ENCODE measurements around the gene TMEM150B. TPM values are rescaled to one million over a fixed set of nuclear protein-coding genes. Genes with fewer than 3 reads are reported as not detected.

TMEM150B gene
- total and polyA plus RNA-seq, 2 of the 13 experiments (the other 11 are each of a cell fraction or from before 2014, with no cell fraction given): 1.3 to 1.8 TPM

DNA sequence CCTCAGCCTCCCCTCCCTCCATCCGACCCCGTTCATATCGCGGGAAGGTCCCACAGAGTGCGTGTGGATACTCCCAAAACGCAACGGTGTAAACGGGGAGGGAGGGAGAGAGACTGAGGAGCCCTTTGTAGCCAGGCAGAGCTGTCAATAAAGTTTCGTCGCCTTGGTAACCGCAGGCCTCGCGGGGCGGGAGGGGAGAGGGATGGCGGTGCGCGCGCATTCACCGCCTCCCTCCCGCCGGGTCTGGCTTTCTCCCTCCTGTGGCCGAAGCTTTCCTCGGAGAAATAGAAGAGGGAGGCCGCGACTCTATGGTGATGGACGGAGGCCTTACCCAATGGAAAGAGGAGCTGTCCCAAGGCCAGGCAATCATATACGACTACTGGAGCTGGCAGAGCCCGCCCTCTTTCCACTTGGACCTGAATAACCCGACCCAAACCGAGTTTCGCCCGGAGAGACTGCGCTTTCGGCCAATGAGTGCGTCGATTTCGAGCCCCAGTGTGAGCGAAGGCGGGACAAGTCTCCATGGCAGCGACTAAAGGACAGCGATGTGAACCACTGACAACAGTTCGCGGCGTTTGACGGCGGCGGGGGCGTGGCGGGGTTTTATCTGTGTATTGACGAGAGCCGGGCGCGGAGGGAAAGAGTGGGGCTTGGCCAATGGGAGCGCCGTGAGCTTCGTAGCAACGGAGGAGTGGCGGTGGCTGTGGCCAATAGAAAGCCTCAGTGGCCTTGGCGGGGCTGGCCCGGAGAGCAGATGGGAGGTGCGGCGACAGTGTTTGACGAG, 14.2 kb upstream of the TMEM150B start, which contains the start of gene KMT5C (continued):
- TF ChIP-seq, protein P1, sequence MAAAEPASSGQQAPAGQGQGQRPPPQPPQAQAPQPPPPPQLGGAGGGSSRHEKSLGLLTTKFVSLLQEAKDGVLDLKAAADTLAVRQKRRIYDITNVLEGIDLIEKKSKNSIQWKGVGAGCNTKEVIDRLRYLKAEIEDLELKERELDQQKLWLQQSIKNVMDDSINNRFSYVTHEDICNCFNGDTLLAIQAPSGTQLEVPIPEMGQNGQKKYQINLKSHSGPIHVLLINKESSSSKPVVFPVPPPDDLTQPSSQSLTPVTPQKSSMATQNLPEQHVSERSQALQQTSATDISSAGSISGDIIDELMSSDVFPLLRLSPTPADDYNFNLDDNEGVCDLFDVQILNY (CRISPR knock-in tag; conservative IDR thresholded peaks at IDR 0.05): peak; percentile 76
- no peak for TF ChIP-seq ZNF776 (CRISPR knock-in tag; IDR thresholded peaks at IDR 0.05)
- TF ChIP-seq U2AF1 (optimal IDR thresholded peaks at IDR 0.05; ENCODE audit: low read depth, low read length): no peak
- TF ChIP-seq, protein P2, sequence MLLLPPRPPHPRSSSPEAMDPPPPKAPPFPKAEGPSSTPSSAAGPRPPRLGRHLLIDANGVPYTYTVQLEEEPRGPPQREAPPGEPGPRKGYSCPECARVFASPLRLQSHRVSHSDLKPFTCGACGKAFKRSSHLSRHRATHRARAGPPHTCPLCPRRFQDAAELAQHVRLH (CRISPR knock-in tag; IDR thresholded peaks at IDR 0.05; ENCODE audit: borderline replicate concordance, low read depth): peak; percentile 26; the same call in 1 of the 2 replicates
- peak; percentile 95 for TF ChIP-seq RFXAP (CRISPR knock-in tag; IDR thresholded peaks at IDR 0.05; ENCODE audit: borderline replicate concordance)
- TF ChIP-seq, protein P3, sequence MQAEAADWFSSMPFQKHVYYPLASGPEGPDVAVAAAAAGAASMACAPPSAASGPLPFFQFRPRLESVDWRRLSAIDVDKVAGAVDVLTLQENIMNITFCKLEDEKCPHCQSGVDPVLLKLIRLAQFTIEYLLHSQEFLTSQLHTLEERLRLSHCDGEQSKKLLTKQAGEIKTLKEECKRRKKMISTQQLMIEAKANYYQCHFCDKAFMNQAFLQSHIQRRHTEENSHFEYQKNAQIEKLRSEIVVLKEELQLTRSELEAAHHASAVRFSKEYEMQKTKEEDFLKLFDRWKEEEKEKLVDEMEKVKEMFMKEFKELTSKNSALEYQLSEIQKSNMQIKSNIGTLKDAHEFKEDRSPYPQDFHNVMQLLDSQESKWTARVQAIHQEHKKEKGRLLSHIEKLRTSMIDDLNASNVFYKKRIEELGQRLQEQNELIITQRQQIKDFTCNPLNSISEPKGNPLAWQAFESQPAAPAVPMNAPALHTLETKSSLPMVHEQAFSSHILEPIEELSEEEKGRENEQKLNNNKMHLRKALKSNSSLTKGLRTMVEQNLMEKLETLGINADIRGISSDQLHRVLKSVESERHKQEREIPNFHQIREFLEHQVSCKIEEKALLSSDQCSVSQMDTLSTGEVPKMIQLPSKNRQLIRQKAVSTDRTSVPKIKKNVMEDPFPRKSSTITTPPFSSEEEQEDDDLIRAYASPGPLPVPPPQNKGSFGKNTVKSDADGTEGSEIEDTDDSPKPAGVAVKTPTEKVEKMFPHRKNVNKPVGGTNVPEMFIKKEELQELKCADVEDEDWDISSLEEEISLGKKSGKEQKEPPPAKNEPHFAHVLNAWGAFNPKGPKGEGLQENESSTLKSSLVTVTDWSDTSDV (CRISPR knock-in tag; IDR thresholded peaks at IDR 0.05): no peak
- TF ChIP-seq, protein P4, sequence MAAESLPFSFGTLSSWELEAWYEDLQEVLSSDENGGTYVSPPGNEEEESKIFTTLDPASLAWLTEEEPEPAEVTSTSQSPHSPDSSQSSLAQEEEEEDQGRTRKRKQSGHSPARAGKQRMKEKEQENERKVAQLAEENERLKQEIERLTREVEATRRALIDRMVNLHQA (CRISPR knock-in tag; IDR thresholded peaks at IDR 0.05): no peak
- TF ChIP-seq, protein P5, sequence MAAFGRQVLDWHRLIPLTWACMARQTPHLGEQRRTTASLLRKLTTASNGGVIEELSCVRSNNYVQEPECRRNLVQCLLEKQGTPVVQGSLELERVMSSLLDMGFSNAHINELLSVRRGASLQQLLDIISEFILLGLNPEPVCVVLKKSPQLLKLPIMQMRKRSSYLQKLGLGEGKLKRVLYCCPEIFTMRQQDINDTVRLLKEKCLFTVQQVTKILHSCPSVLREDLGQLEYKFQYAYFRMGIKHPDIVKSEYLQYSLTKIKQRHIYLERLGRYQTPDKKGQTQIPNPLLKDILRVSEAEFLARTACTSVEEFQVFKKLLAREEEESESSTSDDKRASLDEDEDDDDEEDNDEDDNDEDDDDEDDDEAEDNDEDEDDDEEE (CRISPR knock-in tag; IDR thresholded peaks at IDR 0.05): no peak
- TF ChIP-seq, protein P6, sequence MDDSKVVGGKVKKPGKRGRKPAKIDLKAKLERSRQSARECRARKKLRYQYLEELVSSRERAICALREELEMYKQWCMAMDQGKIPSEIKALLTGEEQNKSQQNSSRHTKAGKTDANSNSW (CRISPR knock-in tag; IDR thresholded peaks at IDR 0.05; ENCODE audit: borderline replicate concordance): no peak
- TF ChIP-seq RBM39 (IDR thresholded peaks at IDR 0.05; ENCODE audit: low read depth, low read length, poor library complexity, severe bottlenecking): peak; percentile 87
- no peak for TF ChIP-seq NR2F6 (IDR thresholded peaks at IDR 0.05)
- TF ChIP-seq NR2F6 (CRISPR knock-in tag; IDR thresholded peaks at IDR 0.05): no peak
- TF ChIP-seq, protein P7, sequence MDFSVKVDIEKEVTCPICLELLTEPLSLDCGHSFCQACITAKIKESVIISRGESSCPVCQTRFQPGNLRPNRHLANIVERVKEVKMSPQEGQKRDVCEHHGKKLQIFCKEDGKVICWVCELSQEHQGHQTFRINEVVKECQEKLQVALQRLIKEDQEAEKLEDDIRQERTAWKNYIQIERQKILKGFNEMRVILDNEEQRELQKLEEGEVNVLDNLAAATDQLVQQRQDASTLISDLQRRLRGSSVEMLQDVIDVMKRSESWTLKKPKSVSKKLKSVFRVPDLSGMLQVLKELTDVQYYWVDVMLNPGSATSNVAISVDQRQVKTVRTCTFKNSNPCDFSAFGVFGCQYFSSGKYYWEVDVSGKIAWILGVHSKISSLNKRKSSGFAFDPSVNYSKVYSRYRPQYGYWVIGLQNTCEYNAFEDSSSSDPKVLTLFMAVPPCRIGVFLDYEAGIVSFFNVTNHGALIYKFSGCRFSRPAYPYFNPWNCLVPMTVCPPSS (IDR thresholded peaks at IDR 0.05): no peak
- TF ChIP-seq ZNF75D (CRISPR knock-in tag; IDR thresholded peaks at IDR 0.05; ENCODE audit: borderline replicate concordance): no peak
- peak; percentile 19 for TF ChIP-seq XRCC5 (optimal IDR thresholded peaks at IDR 0.05; ENCODE audit: low read length)
- TF ChIP-seq NR1H2 (CRISPR knock-in tag; IDR thresholded peaks at IDR 0.05; ENCODE audit: borderline replicate concordance, low read depth): no peak
- no peak for TF ChIP-seq ZNF44 (CRISPR knock-in tag; IDR thresholded peaks at IDR 0.05)
- TF ChIP-seq CAMTA2 (CRISPR knock-in tag; IDR thresholded peaks at IDR 0.05; ENCODE audit: borderline replicate concordance): no peak
- TF ChIP-seq, protein P8, sequence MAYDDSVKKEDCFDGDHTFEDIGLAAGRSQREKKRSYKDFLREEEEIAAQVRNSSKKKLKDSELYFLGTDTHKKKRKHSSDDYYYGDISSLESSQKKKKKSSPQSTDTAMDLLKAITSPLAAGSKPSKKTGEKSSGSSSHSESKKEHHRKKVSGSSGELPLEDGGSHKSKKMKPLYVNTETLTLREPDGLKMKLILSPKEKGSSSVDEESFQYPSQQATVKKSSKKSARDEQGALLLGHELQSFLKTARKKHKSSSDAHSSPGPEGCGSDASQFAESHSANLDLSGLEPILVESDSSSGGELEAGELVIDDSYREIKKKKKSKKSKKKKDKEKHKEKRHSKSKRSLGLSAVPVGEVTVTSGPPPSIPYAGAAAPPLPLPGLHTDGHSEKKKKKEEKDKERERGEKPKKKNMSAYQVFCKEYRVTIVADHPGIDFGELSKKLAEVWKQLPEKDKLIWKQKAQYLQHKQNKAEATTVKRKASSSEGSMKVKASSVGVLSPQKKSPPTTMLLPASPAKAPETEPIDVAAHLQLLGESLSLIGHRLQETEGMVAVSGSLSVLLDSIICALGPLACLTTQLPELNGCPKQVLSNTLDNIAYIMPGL (CRISPR knock-in tag; IDR thresholded peaks at IDR 0.05; ENCODE audit: borderline replicate concordance in 1 of 2, low read depth in 1 of 2): peak in 1 of 2 experiments; percentile 22; a peak in 1 of 4 replicates

Measured in HepG2 (cell line).